ENCODE measurements around the gene ADD1.

GRCh38 chr4:2958446-2958845 lies 114.8 kb downstream of the ADD1 start:
- TF ChIP-seq, protein P1, sequence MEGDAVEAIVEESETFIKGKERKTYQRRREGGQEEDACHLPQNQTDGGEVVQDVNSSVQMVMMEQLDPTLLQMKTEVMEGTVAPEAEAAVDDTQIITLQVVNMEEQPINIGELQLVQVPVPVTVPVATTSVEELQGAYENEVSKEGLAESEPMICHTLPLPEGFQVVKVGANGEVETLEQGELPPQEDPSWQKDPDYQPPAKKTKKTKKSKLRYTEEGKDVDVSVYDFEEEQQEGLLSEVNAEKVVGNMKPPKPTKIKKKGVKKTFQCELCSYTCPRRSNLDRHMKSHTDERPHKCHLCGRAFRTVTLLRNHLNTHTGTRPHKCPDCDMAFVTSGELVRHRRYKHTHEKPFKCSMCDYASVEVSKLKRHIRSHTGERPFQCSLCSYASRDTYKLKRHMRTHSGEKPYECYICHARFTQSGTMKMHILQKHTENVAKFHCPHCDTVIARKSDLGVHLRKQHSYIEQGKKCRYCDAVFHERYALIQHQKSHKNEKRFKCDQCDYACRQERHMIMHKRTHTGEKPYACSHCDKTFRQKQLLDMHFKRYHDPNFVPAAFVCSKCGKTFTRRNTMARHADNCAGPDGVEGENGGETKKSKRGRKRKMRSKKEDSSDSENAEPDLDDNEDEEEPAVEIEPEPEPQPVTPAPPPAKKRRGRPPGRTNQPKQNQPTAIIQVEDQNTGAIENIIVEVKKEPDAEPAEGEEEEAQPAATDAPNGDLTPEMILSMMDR (IDR thresholded peaks at IDR 0.05), result no peak
- TF ChIP-seq POLR2A (IDR thresholded peaks at IDR 0.05), result no peak

All from right lobe of liver (tissue), 4 donors.